BLaER1 treated with 17β-estradiol and CSF1 and Interleukin-3, amounts not matched to agents 10 nM and 100 nM (cell line): Measurements from ENCODE around the gene SIX5.

ENCODE experiments used
- H3K27ac ChIP-seq, 11 experiments: shearing (Covaris generic); formaldehyde crosslinking; 2 replicates each; pipeline ENCODE4 v1.8.1; 2022
- H3K27me3 ChIP-seq, 11 experiments: shearing (Covaris generic); formaldehyde crosslinking; 2 replicates each; pipeline ENCODE4 v1.8.1; 2022
- H3K36me3 ChIP-seq, 11 experiments: shearing (Covaris generic); formaldehyde crosslinking; 2 replicates each; pipeline ENCODE4 v1.8.1; 2022
- H3K4me1 ChIP-seq, 10 experiments: shearing (Covaris generic); formaldehyde crosslinking; 2 replicates each; pipeline ENCODE4 v1.8.1; 2022
- H3K4me2 ChIP-seq, 11 experiments: shearing (Covaris generic); formaldehyde crosslinking; 2 replicates each; pipeline ENCODE4 v1.8.1; 2022
- H3K4me3 ChIP-seq, 10 experiments: shearing (Covaris generic); formaldehyde crosslinking; 2 replicates each; pipeline ENCODE4 v1.8.1; 2022
- H3K9ac ChIP-seq, 11 experiments: shearing (Covaris generic); formaldehyde crosslinking; 2 replicates each; pipeline ENCODE4 v1.8.1; 2022
- H3K9me3 ChIP-seq, 11 experiments: shearing (Covaris generic); formaldehyde crosslinking; replicated peaks in 1 of 11; 2 replicates each; pipeline ENCODE4 v1.8.1; 2022
- H4K20me1 ChIP-seq, 11 experiments: shearing (Covaris generic); formaldehyde crosslinking; 2 replicates each; pipeline ENCODE4 v1.8.1; 2022
- Cebpa-rat ChIP-seq, 11 experiments: shearing (Covaris generic); IDR thresholded peaks; 2 replicates each; pipeline ENCODE4 v1.8.1; 2022

Gene SIX5

GRCh38 chr19:45798995-45799517 lies 30.0 kb upstream of the SIX5 start:
- peaks cover 0 to 81% (median 13%) of the 10 kb centered on the region in 11 experiments; a peak in 13 of 22 replicates for H3K27me3 ChIP-seq
- H3K9ac ChIP-seq = peak overlapping the region in 5 of 11 experiments; percentile 27 to 72 (median 56); a peak in 8 of 22 replicates
- peaks cover 25 to 43% (median 38%) of the 10 kb centered on the region in 10 experiments for H3K4me1 ChIP-seq
- H3K4me2 ChIP-seq = peak overlapping the region; percentile 53 to 89 (median 78)
- H4K20me1 ChIP-seq = peaks cover 0 to 39% (median 8%) of the 10 kb centered on the region in 11 experiments; a peak in 12 of 22 replicates
- peak in 5 of 11 experiments; percentile 38 to 93 (median 77); a peak in 11 of 22 replicates for TF ChIP-seq Cebpa-rat (IDR thresholded peaks at IDR 0.05)
- H3K27ac ChIP-seq = peak overlapping the region in 6 of 11 experiments; percentile 15 to 84 (median 72); a peak in 12 of 22 replicates
- H3K4me3 ChIP-seq = no peak overlapping the region
- H3K9me3 ChIP-seq = no peaks in the 10 kb centered on the region
- no peaks in the 10 kb centered on the region for H3K36me3 ChIP-seq

GRCh38 chr19:45794627-45795026 lies 25.6 kb upstream of the SIX5 start:
- Histone ChIP-seq H4K20me1 (peaks cover 26 to 62% (median 30%) of the 10 kb centered on the region in 11 experiments), H3K4me2 (0 out of 22 replicates have a peak overlapping the region, but pooled peaks of 1 of the 11 experiments have one; percentile 1), H3K27me3 (peaks cover under 1 to 65% (median 10%) of the 10 kb centered on the region in 11 experiments), H3K4me1 (peaks cover 42 to 56% (median 48%) of the 10 kb centered on the region in 10 experiments), H3K9ac (no peak overlapping the region), H3K27ac (no peak overlapping the region), H3K9me3 (no peaks in the 10 kb centered on the region), H3K36me3 (peaks cover 4 to 11% (median 7%) of the 10 kb centered on the region in 11 experiments), H3K4me3 (no peak overlapping the region)
- TF ChIP-seq Cebpa-rat (IDR thresholded peaks at IDR 0.05) = no peak

- peak overlapping the region in 1 of 11 experiments; percentile 86; a peak in 2 of 22 replicates for H3K27ac ChIP-seq
- no peak overlapping the region for H3K4me3 ChIP-seq
- peaks cover 32 to 63% (median 34%) of the 10 kb centered on the region in 11 experiments for H4K20me1 ChIP-seq
- peaks cover 34 to 49% (median 40%) of the 10 kb centered on the region in 10 experiments for H3K4me1 ChIP-seq
- H3K9me3 ChIP-seq = no peaks in the 10 kb centered on the region
- no peak for TF ChIP-seq Cebpa-rat (IDR thresholded peaks at IDR 0.05)
- H3K4me2 ChIP-seq = peak overlapping the region; percentile 63 to 99 (median 78); a peak in 21 of 22 replicates
- H3K27me3 ChIP-seq = peaks cover 8 to 65% (median 18%) of the 10 kb centered on the region in 11 experiments
- peaks cover 11 to 19% (median 14%) of the 10 kb centered on the region in 11 experiments for H3K36me3 ChIP-seq
- no peak overlapping the region for H3K9ac ChIP-seq
These were observed 24.8 kb upstream of the SIX5 start for GRCh38 chr19:45793876-45794275.

GRCh38 chr19:45793178-45793564 lies 24.1 kb upstream of the SIX5 start:
- H3K27me3 ChIP-seq = peaks cover 15 to 67% (median 25%) of the 10 kb centered on the region in 11 experiments
- peak overlapping the region; percentile 73 to 86 (median 79); a peak in 17 of 20 replicates for H3K4me3 ChIP-seq
- peaks cover 18 to 26% (median 21%) of the 10 kb centered on the region in 11 experiments for H3K36me3 ChIP-seq
- H3K9me3 ChIP-seq = no peaks in the 10 kb centered on the region
- H3K27ac ChIP-seq = peak overlapping the region in 3 of 11 experiments; percentile 41 to 86 (median 83); a peak in 5 of 22 replicates
- H4K20me1 ChIP-seq = peaks cover 39 to 70% (median 41%) of the 10 kb centered on the region in 11 experiments
- H3K9ac ChIP-seq = peak overlapping the region in 3 of 11 experiments; percentile 82 to 88 (median 88); a peak in 4 of 22 replicates
- peaks cover 32 to 47% (median 38%) of the 10 kb centered on the region in 10 experiments for H3K4me1 ChIP-seq
- H3K4me2 ChIP-seq = peak overlapping the region; percentile 63 to 99 (median 78)
- no peak for TF ChIP-seq Cebpa-rat (IDR thresholded peaks at IDR 0.05)

GRCh38 chr19:45792470-45793177 lies 23.6 kb upstream of the SIX5 start, which contains the start of gene DMWD:
TSS of gene DMWD (minus strand) at chr19:45792845. CDS start at chr19:45792756, 89 bp downstream.
- H3K9me3 ChIP-seq = no peaks in the 10 kb centered on the region
- H3K9ac ChIP-seq = peak within 1 kb of the TSS; percentile 81 to 89 (median 86)
- peak within 1 kb of the TSS; percentile 73 to 86 (median 79) for H3K4me3 ChIP-seq
- H3K36me3 ChIP-seq = peaks cover 20 to 32% (median 25%) of the 10 kb centered on the region in 11 experiments
- TF ChIP-seq Cebpa-rat (IDR thresholded peaks at IDR 0.05) = no peak
- peaks cover 45 to 70% (median 46%) of the 10 kb centered on the region in 11 experiments for H4K20me1 ChIP-seq
- peak within 1 kb of the TSS; percentile 93 to 100 (median 97) for H3K4me2 ChIP-seq
- H3K4me1 ChIP-seq = peaks cover 32 to 47% (median 38%) of the 10 kb centered on the region in 10 experiments
- H3K27ac ChIP-seq = peak within 1 kb of the TSS; percentile 67 to 91 (median 86); a peak in 21 of 22 replicates
- peaks cover 21 to 67% (median 30%) of the 10 kb centered on the region in 11 experiments for H3K27me3 ChIP-seq

GRCh38 chr19:45791744-45792469 lies 22.9 kb upstream of the SIX5 start:
- Histone ChIP-seq H3K4me1 (peaks cover 32 to 47% (median 38%) of the 10 kb centered on the region in 10 experiments), H3K9me3 (no peaks in the 10 kb centered on the region), H4K20me1 (peaks cover 52 to 77% (median 53%) of the 10 kb centered on the region in 11 experiments), H3K27ac (peak overlapping the region; percentile 67 to 91 (median 86); a peak in 21 of 22 replicates), H3K36me3 (peaks cover 25 to 39% (median 32%) of the 10 kb centered on the region in 11 experiments), H3K4me3 (peak overlapping the region; percentile 73 to 86 (median 79)), H3K9ac (peak overlapping the region; percentile 81 to 89 (median 86)), H3K27me3 (peaks cover 24 to 68% (median 37%) of the 10 kb centered on the region in 11 experiments), H3K4me2 (peak overlapping the region; percentile 93 to 100 (median 97))
- no peak for TF ChIP-seq Cebpa-rat (IDR thresholded peaks at IDR 0.05)

GRCh38 chr19:45790942-45791341 lies 21.9 kb upstream of the SIX5 start:
- H3K4me2 ChIP-seq = peak overlapping the region; percentile 93 to 100 (median 97)
- no peaks in the 10 kb centered on the region for H3K9me3 ChIP-seq
- peaks cover 61 to 85% (median 63%) of the 10 kb centered on the region in 11 experiments for H4K20me1 ChIP-seq
- H3K27ac ChIP-seq = peak overlapping the region in 2 of 11 experiments; percentile 38 to 87; a peak in 3 of 22 replicates
- H3K9ac ChIP-seq = peak overlapping the region in 2 of 11 experiments; percentile 85 to 88; a peak in 2 of 22 replicates
- H3K4me1 ChIP-seq = peaks cover 32 to 47% (median 38%) of the 10 kb centered on the region in 10 experiments
- peak overlapping the region in 9 of 10 experiments; percentile 76 to 86 (median 80); a peak in 17 of 20 replicates for H3K4me3 ChIP-seq
- peaks cover 27 to 68% (median 47%) of the 10 kb centered on the region in 11 experiments for H3K27me3 ChIP-seq
- TF ChIP-seq Cebpa-rat (IDR thresholded peaks at IDR 0.05) = peak in 10 of 11 experiments; percentile 23 to 86 (median 76); a peak in 16 of 22 replicates
- H3K36me3 ChIP-seq = peaks cover 35 to 48% (median 42%) of the 10 kb centered on the region in 11 experiments
